Panc1 (cell line): ENCODE data around the gene IDI1. TPM values are rescaled to one million over a fixed set of nuclear protein-coding genes. Genes with fewer than 3 reads are reported as not detected.

Source experiments
- ATAC-seq: fragments of 200-7000 bp; cut with Tn5 transposase; 2 replicates; pipeline ENCODE4 v1.9.1; 2020; ENCODE audit warnings: mild to moderate bottlenecking, moderate library complexity
- BruUV-seq: library from RNA; stranded (reverse); fragments of 400-500 nt; replicated peaks from 2 replicates; lab custom pipeline; 2021; lab: Mats Ljungman, UMichigan
- CTCF ChIA-PET: fragments of 300-600 bp; sonication (Branson Sonifier 250); formaldehyde crosslinking; loops from one replicate; lab custom pipeline; 2022; ENCODE audit warnings: antibody characterized with exemption; lab: Charles Lee
- POLR2A ChIA-PET: fragments of 300-600 bp; sonication (Branson Sonifier 250); formaldehyde crosslinking; loops from one replicate; lab custom pipeline; 2022; ENCODE audit warnings: antibody characterized with exemption; lab: Charles Lee
- DNase-seq: peaks from one replicate; pipeline ENCODE4 v3.0.0-alpha.2; 2010; ENCODE audit warnings: low read depth, low spot score
- H3K27ac ChIP-seq: 2 replicates; pipeline ENCODE4 v1.5.1; 2011; ENCODE audit warnings: mild to moderate bottlenecking, low read length, inconsistent platforms
- H3K27me3 ChIP-seq: fragments of 200-500 bp; sonication (Bioruptor generic); 2 replicates; pipeline ENCODE4 v1.6.0; 2014; ENCODE audit warnings: low read length, inconsistent platforms; ENCODE audit not compliant: control insufficient read depth, insufficient read depth
- H3K36me3 ChIP-seq: fragments of 200-500 bp; sonication (Bioruptor generic); 2 replicates; pipeline ENCODE4 v1.5.1; 2014; ENCODE audit warnings: inconsistent platforms, mild to moderate bottlenecking, low read length, moderate library complexity; ENCODE audit not compliant: control insufficient read depth, insufficient read depth
- H3K4me1 ChIP-seq: 2 replicates; pipeline ENCODE4 v1.5.1; 2011; ENCODE audit warnings: inconsistent platforms, mild to moderate bottlenecking, low read length, moderate library complexity; ENCODE audit not compliant: control insufficient read depth, insufficient read depth
- H3K4me3 ChIP-seq, 2 experiments: 2 replicates each; pipeline ENCODE4 v1.5.1; 2011 to 2012; ENCODE audit warnings: low read depth in 2 of 2, low read length in 2 of 2, mild to moderate bottlenecking in 2 of 2, inconsistent platforms in 1 of 2, moderate library complexity in 1 of 2
- H3K9me3 ChIP-seq: fragments of 200-500 bp; sonication (Bioruptor generic); 2 replicates; pipeline ENCODE4 v1.5.1; 2014; ENCODE audit warnings: low read depth, mild to moderate bottlenecking, inconsistent platforms, low read length, moderate library complexity; ENCODE audit not compliant: control insufficient read depth, insufficient read depth
- POLR2AphosphoS5 ChIP-seq: IDR thresholded peaks from 2 replicates; pipeline ENCODE4 v1.6.1; 2012; ENCODE audit warnings: mild to moderate bottlenecking, low read depth, low read length, moderate library complexity
- SIN3A ChIP-seq: IDR thresholded peaks from 2 replicates; pipeline ENCODE4 v1.6.1; 2012; ENCODE audit warnings: low read depth, mild to moderate bottlenecking, low read length, moderate library complexity, borderline replicate concordance; ENCODE audit not compliant: insufficient read depth
- TCF7L2 ChIP-seq: IDR thresholded peaks from 2 replicates; pipeline ENCODE4 v1.6.1; 2011; ENCODE audit warnings: mild to moderate bottlenecking, low read depth, low read length, inconsistent platforms
- in situ Hi-C: cut with HindIII; loops from 2 replicates; pipeline ENCODE4 v1.10.0; 2016; ENCODE audit warnings: low sequenced_read_pairs, low pct_unique_long_range_greater_than_20kb
- intact Hi-C: fragments of 100-400 bp; cut with micrococcal nuclease; formaldehyde crosslinking; loops from one replicate; pipeline ENCODE4 v1.10.0; 2022; ENCODE audit not compliant: unreplicated experiment
- total RNA-seq: library from RNA; stranded (reverse); gene quantifications from one replicate; pipeline ENCODE4 v1.2.1, GENCODE V29; 2021; ENCODE audit not compliant: unreplicated experiment
- TF ChIP-seq, protein P1 (sequence below): fragments of 450-650 bp; IDR thresholded peaks from 2 replicates; pipeline ENCODE4 v1.5.1; 2017; ENCODE audit warnings: mild to moderate bottlenecking
- TF ChIP-seq, protein P2 (sequence below), 2 experiments: IDR thresholded peaks; 2 replicates each; pipeline ENCODE4 v1.6.1; 2011 to 2012; ENCODE audit warnings: low read depth in 2 of 2, control low read depth in 1 of 2, low read length in 1 of 2, mild to moderate bottlenecking in 1 of 2, moderate library complexity in 1 of 2; ENCODE audit not compliant: insufficient read depth in 1 of 2

IDI1 gene
- total RNA-seq, 1 experiment from 2014 or later = 47.9 TPM

DNA sequence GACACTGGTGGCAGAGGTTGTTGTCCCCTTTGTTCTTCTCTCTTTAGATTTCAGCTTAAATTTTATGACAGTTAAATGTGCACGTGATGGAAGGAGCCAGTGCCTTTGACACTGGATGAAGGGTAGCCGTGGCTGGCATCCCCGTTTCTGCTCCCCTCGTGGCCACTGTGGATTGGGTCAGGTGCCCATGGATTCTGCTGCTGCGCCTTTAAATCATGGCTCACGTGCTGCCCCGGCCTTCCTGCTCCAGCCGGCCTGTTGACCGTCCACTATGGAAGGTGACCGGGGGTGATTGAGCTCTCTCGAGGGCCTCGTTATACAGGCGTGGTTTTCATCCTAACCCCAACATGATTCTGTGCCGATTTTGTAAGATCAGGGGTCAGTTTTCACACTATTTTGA lies 41.8 kb upstream of the IDI1 start:
- H3K36me3 ChIP-seq = no peaks in the 10 kb centered on the region; the same call in 1 of the 2 replicates

DNA sequence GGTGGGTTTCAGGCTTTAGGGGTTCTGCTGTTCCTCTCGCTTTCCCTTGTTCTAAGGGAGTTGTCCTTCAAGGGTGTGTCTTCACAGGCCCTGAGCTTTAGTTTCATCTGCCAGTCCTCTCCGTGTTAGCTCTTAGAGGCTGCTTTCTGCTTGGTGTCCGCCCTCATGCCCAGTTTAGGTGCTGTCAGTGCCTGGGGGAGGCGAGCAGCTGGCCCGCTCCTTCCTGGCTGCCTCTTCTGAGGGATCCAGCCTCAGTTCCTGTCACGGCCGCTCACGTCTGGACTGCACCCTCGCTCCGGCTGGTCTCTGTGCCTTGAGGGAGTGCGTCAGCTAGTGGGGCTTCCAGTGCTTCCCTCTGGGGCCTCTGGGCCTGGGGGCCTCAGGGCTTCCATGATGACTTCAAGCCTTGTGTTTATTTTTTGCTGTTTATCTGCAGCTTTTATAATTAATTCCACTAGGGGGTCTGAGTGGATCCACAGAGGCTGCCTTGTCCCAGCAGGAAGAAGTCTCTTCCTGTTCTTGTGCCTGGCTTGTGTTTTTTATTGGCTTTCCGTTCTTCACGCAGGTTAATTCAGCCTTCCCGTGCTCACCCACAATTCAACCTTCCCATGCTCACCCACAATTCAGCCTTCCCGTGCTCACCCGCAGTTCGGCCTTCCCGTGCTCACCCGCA lies 40.2 kb upstream of the IDI1 start:
- Histone ChIP-seq H3K4me1 (no peaks in the 10 kb centered on the region), H3K36me3 (no peaks in the 10 kb centered on the region; the same call in 1 of the 2 replicates), H3K9me3 (no peaks in the 10 kb centered on the region), H3K27me3 (no peaks in the 10 kb centered on the region), H3K27ac (no peak overlapping the region), H3K4me3 (no peak overlapping the region)
- CTCF ChIA-PET = no interaction called here
- in situ Hi-C loops = no loop called here
- TF ChIP-seq SIN3A = no peak
- ATAC-seq (no peak), DNase-seq (no peak)
- intact Hi-C loops = no loop called here
- BruUV-seq = no TSS peak
- POLR2A ChIA-PET = no interaction called here

More for the DNA sequence above, 41.8 kb upstream of the IDI1 start:
- no peaks in the 10 kb centered on the region for H3K27me3 ChIP-seq
- in situ Hi-C loops (no loop called here), intact Hi-C loops (no loop called here)
- no peaks in the 10 kb centered on the region for H3K9me3 ChIP-seq
- ChIA-PET CTCF (no interaction called here), POLR2A (no interaction called here)
- BruUV-seq = no TSS peak
- ATAC-seq (no peak), DNase-seq (no peak)
- TF ChIP-seq SIN3A (no peak), POLR2AphosphoS5 (no peak), TCF7L2 (no peak)
- TF ChIP-seq, protein P1, sequence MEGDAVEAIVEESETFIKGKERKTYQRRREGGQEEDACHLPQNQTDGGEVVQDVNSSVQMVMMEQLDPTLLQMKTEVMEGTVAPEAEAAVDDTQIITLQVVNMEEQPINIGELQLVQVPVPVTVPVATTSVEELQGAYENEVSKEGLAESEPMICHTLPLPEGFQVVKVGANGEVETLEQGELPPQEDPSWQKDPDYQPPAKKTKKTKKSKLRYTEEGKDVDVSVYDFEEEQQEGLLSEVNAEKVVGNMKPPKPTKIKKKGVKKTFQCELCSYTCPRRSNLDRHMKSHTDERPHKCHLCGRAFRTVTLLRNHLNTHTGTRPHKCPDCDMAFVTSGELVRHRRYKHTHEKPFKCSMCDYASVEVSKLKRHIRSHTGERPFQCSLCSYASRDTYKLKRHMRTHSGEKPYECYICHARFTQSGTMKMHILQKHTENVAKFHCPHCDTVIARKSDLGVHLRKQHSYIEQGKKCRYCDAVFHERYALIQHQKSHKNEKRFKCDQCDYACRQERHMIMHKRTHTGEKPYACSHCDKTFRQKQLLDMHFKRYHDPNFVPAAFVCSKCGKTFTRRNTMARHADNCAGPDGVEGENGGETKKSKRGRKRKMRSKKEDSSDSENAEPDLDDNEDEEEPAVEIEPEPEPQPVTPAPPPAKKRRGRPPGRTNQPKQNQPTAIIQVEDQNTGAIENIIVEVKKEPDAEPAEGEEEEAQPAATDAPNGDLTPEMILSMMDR = no peak
- TF ChIP-seq, protein P2, sequence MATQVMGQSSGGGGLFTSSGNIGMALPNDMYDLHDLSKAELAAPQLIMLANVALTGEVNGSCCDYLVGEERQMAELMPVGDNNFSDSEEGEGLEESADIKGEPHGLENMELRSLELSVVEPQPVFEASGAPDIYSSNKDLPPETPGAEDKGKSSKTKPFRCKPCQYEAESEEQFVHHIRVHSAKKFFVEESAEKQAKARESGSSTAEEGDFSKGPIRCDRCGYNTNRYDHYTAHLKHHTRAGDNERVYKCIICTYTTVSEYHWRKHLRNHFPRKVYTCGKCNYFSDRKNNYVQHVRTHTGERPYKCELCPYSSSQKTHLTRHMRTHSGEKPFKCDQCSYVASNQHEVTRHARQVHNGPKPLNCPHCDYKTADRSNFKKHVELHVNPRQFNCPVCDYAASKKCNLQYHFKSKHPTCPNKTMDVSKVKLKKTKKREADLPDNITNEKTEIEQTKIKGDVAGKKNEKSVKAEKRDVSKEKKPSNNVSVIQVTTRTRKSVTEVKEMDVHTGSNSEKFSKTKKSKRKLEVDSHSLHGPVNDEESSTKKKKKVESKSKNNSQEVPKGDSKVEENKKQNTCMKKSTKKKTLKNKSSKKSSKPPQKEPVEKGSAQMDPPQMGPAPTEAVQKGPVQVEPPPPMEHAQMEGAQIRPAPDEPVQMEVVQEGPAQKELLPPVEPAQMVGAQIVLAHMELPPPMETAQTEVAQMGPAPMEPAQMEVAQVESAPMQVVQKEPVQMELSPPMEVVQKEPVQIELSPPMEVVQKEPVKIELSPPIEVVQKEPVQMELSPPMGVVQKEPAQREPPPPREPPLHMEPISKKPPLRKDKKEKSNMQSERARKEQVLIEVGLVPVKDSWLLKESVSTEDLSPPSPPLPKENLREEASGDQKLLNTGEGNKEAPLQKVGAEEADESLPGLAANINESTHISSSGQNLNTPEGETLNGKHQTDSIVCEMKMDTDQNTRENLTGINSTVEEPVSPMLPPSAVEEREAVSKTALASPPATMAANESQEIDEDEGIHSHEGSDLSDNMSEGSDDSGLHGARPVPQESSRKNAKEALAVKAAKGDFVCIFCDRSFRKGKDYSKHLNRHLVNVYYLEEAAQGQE (IDR thresholded peaks at IDR 0.05; ENCODE audit: insufficient read depth in 1 of 2, low read depth in 2 of 2, low read length in 1 of 2) = no peak
- H3K27ac ChIP-seq = no peak overlapping the region
- H3K4me1 ChIP-seq = no peaks in the 10 kb centered on the region
- H3K4me3 ChIP-seq = no peak overlapping the region

DNA sequence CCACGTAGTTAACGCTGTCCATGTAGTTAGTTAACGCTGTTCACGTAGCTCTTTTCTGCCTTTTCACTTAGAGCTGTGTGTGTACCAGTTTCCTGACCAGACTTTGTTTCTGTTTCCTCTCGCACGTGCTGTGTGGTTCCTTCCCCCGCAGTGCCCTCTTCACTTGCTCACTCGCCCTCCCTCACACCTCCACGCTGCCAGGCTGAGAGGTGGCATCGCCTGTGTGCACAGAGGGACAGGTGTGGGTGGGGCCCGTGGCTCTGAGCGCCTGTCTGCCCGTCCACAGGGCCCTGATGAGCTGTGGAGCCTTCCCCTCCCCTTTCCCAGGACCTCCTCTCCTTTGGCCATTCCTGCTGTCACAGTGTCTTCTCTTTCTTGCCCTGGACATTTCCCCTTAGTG lies 37.9 kb upstream of the IDI1 start:
- no TSS peak for BruUV-seq
- no peak for ATAC-seq
- no peaks in the 10 kb centered on the region for H3K9me3 ChIP-seq
- ChIA-PET POLR2A (no interaction called here), CTCF (no interaction called here)
- no peaks in the 10 kb centered on the region; the same call in 1 of the 2 replicates for H3K36me3 ChIP-seq
- H3K4me1 ChIP-seq = no peaks in the 10 kb centered on the region
- intact Hi-C loops (no loop called here), in situ Hi-C loops (no loop called here)
- no peaks in the 10 kb centered on the region for H3K27me3 ChIP-seq
- DNase-seq = no peak
- TF ChIP-seq, protein P2 (IDR thresholded peaks at IDR 0.05; ENCODE audit: insufficient read depth in 1 of 2, low read depth in 2 of 2, low read length in 1 of 2) = no peak
- TF ChIP-seq, protein P1 = no peak
- TF ChIP-seq SIN3A (no peak), TCF7L2 (no peak), POLR2AphosphoS5 (no peak)
- no peak overlapping the region for H3K4me3 ChIP-seq
- H3K27ac ChIP-seq = no peak overlapping the region
